Left lobe of liver (tissue), 2 donors: ENCODE results near the gene TAF3. TPM values are rescaled to one million over a fixed set of nuclear protein-coding genes. Genes with fewer than 3 reads are reported as not detected.
"Not testable (repeated sequence)": the region's sequence is repeated elsewhere in the genome, so short reads cannot be mapped to it uniquely, and the experiment has no call there.

ENCODE experiments used
- ATAC-seq: fragments of 200-7000 bp; cut with Tn5 transposase; one replicate; pipeline ENCODE4 v1.9.1; 2020; ENCODE audit warnings: mild to moderate bottlenecking, moderate library complexity
- DNase-seq: peaks from one replicate; pipeline ENCODE4 v3.0.0-alpha.2; 2020; ENCODE audit warnings: low spot score
- total RNA-seq: library from RNA; stranded (reverse); gene quantifications from one replicate; pipeline ENCODE4 v1.2.1, GENCODE V29; 2021
- donor health status: DM: no; HTN: no; CAD: no; lungs with moderate emphysema.
- donor health status: DM: no; HTN: yes; CAD: no.

The TAF3 gene
- total RNA-seq, 1 donor from 2014 or later, result 3.1 TPM

DNA sequence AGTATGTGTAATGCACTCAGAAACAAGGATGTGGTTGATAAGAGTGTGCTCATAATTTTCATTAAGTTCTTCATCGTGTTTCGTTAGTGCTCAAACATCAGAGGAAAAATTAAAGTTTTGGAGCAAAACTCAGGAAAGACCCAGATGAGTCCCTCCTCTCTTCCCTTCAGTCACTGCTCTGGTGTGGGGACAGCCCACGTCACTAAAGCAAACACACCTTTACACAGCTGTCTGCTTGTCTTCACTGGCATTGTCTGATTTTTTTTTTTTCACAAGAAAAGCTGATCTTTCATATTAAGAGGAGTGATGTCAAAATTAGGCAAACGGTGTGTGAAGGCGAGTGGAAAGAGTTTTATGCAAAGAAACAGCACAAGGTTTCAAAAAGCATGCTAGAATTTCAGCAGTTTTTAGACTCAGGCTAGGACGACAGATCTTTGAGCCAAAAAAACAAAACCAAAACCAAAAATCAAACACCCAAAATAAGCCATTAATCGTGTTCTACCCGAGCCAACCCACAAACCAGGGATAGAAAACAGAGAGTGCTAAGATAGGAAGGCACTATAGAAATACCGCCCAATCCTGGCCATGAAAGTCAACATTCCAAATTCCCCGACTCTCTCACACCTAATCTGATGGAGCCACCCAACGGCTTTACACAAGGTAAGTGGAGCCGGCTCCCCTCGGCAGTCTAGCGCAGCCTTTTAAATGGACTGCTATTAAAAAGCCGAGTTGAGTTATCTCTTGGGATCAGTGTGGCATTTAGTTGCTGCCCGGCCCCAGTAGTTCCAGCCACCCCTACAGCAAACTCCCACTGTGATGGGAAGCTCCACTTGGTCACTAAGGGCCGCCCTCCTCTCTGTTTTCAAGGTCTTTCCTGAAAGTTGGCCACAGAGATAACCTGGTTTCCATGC is 208.3 kb downstream of the TAF3 start:
- no peak for DNase-seq

DNA sequence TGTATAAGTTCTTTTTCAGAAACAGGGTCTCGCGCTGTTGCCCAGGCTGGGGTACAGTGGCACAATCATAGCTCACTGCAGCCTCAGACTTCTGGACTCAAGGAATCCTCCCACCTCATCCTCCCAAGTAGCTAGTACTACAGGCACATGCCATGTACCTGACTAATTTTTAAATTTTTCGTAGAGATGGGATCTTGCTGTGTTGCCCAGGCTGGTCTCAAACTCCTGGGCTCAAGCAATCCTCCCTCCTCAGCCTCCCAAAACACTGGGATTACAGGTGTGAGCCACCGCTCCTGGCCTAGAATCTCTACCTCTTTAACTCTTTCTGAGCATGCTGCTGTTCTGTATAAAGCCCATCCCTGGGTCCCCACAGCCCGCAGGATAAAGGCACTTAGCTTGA is 212.9 kb downstream of the TAF3 start:
- ATAC-seq, DNase-seq: not testable (repeated sequence)

More for the DNA sequence above, 208.3 kb downstream of the TAF3 start:
- ATAC-seq, result peak; percentile 79

DNA sequence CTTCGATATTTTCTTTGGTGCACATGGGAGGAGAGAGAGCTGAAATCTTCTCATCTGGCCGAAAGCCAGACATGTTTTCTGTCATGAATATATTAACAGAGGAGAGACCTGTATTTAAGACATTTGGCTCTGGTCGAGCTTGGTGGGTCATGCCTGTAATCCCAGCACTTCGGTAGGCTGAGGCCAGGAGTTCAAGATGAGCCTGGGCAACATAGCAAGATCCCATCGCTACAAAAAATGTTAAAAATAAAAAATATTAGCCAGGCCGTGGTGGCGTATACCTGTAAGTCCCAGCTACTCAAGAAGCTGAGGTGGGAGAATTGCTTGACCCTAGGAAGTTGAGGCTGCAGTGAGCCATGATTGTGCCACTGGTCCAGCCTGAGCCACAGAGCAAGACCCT is 214.3 kb downstream of the TAF3 start:
- DNase-seq (no peak), ATAC-seq (no peak)

DNA sequence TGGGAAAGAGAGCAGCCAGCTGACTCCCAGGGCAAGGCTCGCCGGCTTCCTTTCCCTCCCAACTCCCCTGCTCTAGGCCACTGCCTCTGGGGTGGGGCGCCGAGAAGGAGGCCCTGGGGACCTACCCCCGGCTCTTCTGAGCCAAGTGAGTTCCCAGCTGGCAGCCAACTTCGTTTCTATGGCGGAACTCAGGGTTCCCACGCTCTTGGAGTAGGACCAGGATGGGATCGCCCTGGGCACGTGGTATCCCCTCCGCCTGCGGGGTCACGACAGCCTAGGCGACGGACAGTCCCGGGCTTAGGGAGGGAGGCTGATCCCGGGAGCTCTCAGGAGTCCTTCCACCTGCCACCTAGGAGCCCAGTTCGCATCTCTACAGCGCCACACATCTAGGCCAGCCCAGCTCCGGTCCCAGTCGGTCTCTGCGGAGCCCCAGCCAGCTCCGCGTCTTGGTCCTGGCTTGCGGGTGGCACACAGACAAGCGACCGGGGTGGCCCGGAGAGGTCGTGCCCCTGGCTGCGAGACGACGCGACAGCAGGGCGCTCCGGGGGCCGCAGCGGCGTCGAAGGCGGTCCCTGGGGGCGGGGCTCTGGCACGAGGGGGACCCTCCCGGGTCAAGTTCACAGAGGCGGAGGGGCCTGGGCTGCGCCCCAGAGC is 215.6 kb downstream of the TAF3 start:
- ATAC-seq (peak; percentile 13), DNase-seq (no peak)

GRCh38 chr10:8034466-8035005 is 216.2 kb downstream of the TAF3 start:
- ATAC-seq, result peak; percentile 40
- DNase-seq, result no peak

GRCh38 chr10:8035006-8035640 is 216.8 kb downstream of the TAF3 start:
- DNase-seq (no peak), ATAC-seq (no peak)

DNA sequence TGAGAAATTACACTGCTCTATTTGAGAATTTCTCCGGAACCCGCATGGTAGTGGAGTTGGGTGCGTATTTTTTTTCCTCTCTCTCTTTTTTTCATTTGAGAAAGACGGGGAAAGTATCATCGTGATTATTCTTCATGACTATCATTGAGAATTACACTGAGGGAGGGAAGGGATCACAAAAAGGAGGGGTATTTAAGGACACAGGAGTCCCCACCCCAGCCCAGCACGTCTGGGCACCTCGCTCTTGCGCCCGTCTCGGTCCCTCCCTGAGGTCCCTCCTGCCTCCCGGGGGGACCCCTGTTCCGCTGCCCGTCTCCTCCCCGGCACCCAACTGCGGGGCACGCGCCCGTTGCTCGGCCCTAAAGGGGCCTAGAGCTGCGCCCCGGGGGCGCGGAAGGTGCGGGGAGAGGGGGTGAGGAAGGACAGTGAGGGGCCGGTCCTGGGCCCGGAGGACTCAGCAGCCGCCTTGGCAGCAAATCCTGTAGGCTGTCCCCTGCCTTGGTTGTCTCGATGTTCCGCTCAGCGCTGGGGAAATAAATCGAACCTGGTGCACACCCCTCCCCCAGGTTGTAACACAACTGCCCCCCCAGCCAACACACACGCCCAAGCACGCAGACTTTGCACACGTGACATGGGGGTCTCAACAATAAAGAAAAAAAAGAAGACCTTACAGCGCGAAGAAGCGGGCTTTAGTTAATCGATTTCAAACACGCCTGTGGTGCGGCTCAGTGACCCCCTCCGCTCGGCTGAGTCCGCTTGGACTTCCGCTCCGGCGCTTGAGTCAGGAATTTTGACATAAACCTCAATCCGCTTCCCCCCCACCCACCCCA is 217.6 kb downstream of the TAF3 start:
- ATAC-seq (no peak), DNase-seq (no peak)

GRCh38 chr10:8036506-8037198 is 218.3 kb downstream of the TAF3 start:
- no peak for DNase-seq
- no peak for ATAC-seq

- DNase-seq (no peak), ATAC-seq (no peak)
Measured at GRCh38 chr10:8037199-8037801, 219.0 kb downstream of the TAF3 start.

DNA sequence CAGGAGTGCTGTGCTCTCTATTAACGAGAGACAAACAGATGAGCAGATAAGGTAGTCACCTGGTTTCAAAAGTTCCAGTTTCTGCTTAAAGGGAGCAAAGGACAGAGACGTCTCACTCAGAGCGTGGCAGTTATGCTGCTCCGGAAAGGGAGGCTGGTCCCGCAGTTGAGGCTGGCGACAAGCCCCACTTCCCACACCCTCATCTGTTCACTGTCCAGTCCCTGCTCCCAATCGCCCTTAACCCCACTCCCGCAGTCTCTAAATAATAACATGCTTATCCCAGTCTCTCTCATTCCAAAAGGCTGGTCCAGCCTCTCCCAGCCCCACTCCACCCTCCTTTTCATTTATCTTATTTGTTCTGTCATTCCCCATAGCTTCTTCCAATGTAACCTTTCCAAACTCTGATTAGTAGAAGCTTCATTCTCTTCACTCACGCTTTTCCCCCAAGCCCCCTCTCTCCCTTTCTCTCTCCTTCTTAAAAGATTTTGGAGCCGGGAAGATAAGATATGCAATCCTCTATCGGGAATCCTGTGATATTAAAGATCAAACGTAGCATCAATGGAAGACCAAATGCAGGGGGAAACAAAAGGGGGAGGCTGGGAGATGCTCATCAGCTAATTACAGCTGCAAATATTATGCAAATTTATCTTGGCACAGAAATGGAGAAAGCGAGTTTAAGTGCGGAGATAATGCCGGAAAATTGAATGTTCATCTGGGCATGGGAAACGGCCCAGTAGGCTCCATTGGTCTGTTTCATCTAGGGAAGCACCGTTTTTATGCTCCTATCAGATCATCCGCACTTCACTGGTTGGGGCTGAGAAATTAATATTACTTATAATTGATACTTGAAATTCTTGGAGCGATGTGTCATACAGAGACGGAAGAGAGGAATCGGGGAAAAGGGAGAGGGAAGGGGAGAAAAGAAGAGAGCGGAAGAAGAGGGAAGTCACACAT is 219.9 kb downstream of the TAF3 start:
- ATAC-seq, result peak; percentile 58
- DNase-seq, result no peak

DNA sequence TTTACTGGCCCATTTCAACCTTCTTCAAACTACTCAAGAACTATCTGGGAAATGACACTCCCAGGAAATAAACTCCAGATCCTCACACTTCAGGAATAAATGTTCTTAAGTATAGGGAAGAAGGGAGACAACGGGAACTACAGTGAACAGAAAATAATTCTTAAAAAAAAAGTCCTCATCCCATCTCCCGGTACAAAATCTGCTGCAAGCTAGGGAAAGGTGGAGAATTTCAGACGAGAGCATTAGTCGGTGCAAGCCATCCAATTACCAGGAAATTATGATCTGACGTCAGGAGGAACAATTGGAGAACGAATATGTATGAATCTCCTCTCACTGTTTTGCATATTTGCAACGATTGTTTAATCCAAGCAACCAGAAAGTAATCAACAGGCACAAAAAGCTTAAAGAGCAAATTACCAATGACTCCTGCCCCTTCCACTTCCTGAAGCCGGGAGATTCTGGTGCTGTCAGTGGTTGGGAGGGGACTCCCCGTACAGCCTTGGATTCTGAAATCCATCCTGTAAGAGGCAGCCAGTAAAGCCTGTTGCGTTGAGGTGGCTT is 221.1 kb downstream of the TAF3 start:
- DNase-seq (no peak), ATAC-seq (no peak)

DNA sequence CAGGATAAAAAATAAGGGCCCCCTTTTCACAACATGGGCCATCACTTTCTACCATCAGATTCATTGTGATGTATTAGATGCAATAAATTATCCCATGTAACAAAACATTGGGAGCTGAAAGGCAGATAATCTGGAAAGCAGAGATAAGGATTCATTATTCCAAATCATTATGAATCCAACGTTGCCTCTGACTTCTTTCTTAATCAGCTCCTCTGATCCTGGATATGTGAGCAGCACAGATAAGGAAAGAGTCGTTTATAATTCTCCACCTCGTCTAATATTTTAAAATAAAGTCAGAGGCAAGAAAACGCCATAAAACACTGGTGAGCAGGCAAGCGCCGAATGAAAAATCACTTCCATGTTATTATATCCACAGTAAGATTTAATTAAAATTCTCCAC is 222.3 kb downstream of the TAF3 start:
- ATAC-seq (no peak), DNase-seq (no peak)

GRCh38 chr10:8041284-8041991 is 223.1 kb downstream of the TAF3 start:
- ATAC-seq (no peak), DNase-seq (no peak)

DNA sequence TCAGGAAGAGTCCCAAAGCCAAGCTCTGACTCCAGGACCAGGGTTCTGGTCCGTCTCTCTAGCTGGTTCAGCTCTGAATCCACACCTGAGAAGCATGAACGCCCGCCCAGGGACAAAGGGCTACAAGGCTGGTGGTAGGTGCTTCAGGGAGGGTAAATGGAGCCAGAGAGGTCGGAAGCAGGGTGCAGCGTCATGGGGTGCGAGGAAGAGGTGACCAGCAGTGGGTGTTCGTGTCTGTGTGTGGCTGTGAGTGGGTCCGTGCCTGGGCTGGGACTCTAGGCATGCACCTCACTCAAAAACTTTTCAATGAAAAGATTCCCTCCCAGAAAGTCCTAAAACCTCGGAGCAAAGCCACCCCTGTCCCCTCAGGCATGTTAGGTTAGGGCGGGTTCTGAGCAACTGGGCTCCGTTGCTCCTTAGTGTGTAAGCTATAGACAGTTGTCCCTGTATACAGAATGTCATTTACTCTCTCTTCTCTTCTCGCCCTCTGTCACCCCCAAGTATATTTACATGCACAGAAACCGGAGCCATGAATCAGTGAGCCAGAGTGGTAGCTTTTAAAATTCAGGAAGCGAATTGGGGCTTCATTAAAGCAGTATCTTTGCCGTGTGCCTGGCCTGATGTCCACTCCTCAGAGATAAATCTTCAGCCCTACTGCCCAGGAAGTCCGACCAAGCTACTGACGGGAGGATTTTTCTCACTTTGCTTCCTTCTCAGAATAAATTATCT is 223.9 kb downstream of the TAF3 start:
- ATAC-seq (no peak), DNase-seq (no peak)

GRCh38 chr10:8042721-8043568 is 224.6 kb downstream of the TAF3 start:
- no peak for DNase-seq

More at GRCh38 chr10:8042721-8043568, 224.6 kb downstream of the TAF3 start:
- ATAC-seq, result no peak
